Neural cell (in vitro differentiated cells): ENCODE data around the gene GMPR. TPM values are rescaled to one million over a fixed set of nuclear protein-coding genes. Genes with fewer than 3 reads are reported as not detected.

Experiments
- H2AFZ ChIP-seq: fragments of 200-600, 300-800 bp; sonication (generic), shearing (Covaris generic); 2 replicates; pipeline ENCODE4 v1.6.0; 2014; ENCODE audit warnings: low read depth, mild to moderate bottlenecking, antibody characterized with exemption, low read length, moderate library complexity
- H3F3A ChIP-seq: fragments of 200-600 bp; shearing (Covaris generic); 2 replicates; pipeline ENCODE4 v1.6.1; 2016; ENCODE audit warnings: mild to moderate bottlenecking, moderate library complexity, mixed read lengths, antibody characterized with exemption, low read length; ENCODE audit not compliant: insufficient read depth, poor library complexity, severe bottlenecking
- H3K27ac ChIP-seq: fragments of 200-600, 300-800 bp; sonication (generic), shearing (Covaris generic); 2 replicates; pipeline ENCODE4 v1.5.1; 2014; ENCODE audit warnings: mild to moderate bottlenecking, low read length, moderate library complexity
- H3K27me3 ChIP-seq: fragments of 300-800, 200-600 bp; sonication (generic), shearing (Covaris generic); 2 replicates; pipeline ENCODE4 v1.6.0; 2014; ENCODE audit warnings: mild to moderate bottlenecking, low read depth, low read length, moderate library complexity; ENCODE audit not compliant: insufficient read depth
- H3K36me3 ChIP-seq: fragments of 300-800, 200-600 bp; sonication (generic), shearing (Covaris generic); 2 replicates; pipeline ENCODE4 v1.5.1; 2014; ENCODE audit warnings: mild to moderate bottlenecking, antibody characterized with exemption, low read length, moderate library complexity; ENCODE audit not compliant: insufficient read depth
- H3K4me2 ChIP-seq: fragments of 300-800, 200-600 bp; sonication (generic), shearing (Covaris generic); 2 replicates; pipeline ENCODE4 v1.6.0; 2014; ENCODE audit warnings: mild to moderate bottlenecking, low read length
- H3K4me3 ChIP-seq: fragments of 300-800, 200-600 bp; sonication (generic), shearing (Covaris generic); 2 replicates; pipeline ENCODE4 v1.5.1; 2014; ENCODE audit warnings: mild to moderate bottlenecking, low read length, moderate library complexity
- H3K79me2 ChIP-seq: fragments of 200-600 bp; shearing (Covaris generic); replicated peaks from 2 replicates; pipeline ENCODE4 v1.6.0; 2014; ENCODE audit warnings: mild to moderate bottlenecking, low read length, moderate library complexity; ENCODE audit not compliant: insufficient read depth
- H3K9ac ChIP-seq: fragments of 300-800, 200-600 bp; sonication (generic), shearing (Covaris generic); 2 replicates; pipeline ENCODE4 v1.6.1; 2016; ENCODE audit warnings: mild to moderate bottlenecking, low read length, mixed read lengths
- H3K9me2 ChIP-seq: fragments of 200-600 bp; shearing (Covaris generic); 2 replicates; pipeline ENCODE4 v1.6.1; 2016; ENCODE audit warnings: mild to moderate bottlenecking, low read length, mixed read lengths; ENCODE audit not compliant: insufficient read depth
- H3K9me3 ChIP-seq: fragments of 200-600, 300-800 bp; sonication (generic), shearing (Covaris generic); 2 replicates; pipeline ENCODE4 v1.6.1; 2016; ENCODE audit warnings: mild to moderate bottlenecking, mixed run types, low read length, moderate library complexity, mixed read lengths
- H4K20me1 ChIP-seq: fragments of 200-600 bp; shearing (Covaris generic); 2 replicates; pipeline ENCODE4 v1.6.1; 2016; ENCODE audit warnings: mild to moderate bottlenecking, mixed run types; ENCODE audit not compliant: insufficient read depth
- EP300 ChIP-seq: fragments of 450-650 bp; conservative IDR thresholded peaks from 2 replicates; pipeline ENCODE4 v1.6.1; 2014; ENCODE audit warnings: antibody characterized with exemption, mild to moderate bottlenecking, moderate library complexity; ENCODE audit not compliant: poor library complexity, severe bottlenecking
- EZH2 ChIP-seq: fragments of 200-600, 300-800 bp; shearing (Covaris generic), sonication (generic); IDR thresholded peaks from 2 replicates; pipeline ENCODE4 v1.6.1; 2014; ENCODE audit warnings: antibody characterized with exemption, low read length, borderline replicate concordance, mild to moderate bottlenecking; ENCODE audit not compliant: insufficient read depth, poor library complexity, severe bottlenecking
- MXI1 ChIP-seq: fragments of 450-650 bp; conservative IDR thresholded peaks from 2 replicates; pipeline ENCODE4 v1.6.1; 2014; ENCODE audit warnings: antibody characterized with exemption, mild to moderate bottlenecking; ENCODE audit not compliant: poor library complexity, severe bottlenecking
- POLR2AphosphoS5 ChIP-seq: IDR thresholded peaks from 2 replicates; pipeline ENCODE4 v1.6.1; 2012
- RAD21 ChIP-seq: fragments of 450-650 bp; conservative IDR thresholded peaks from 2 replicates; pipeline ENCODE4 v1.6.1; 2014; ENCODE audit warnings: antibody characterized with exemption, mild to moderate bottlenecking, moderate library complexity
- SMC3 ChIP-seq: fragments of 450-650 bp; conservative IDR thresholded peaks from 2 replicates; pipeline ENCODE4 v1.6.1; 2014; ENCODE audit warnings: antibody characterized with exemption, mild to moderate bottlenecking, moderate library complexity; ENCODE audit not compliant: poor library complexity
- TAF1 ChIP-seq: IDR thresholded peaks from 2 replicates; pipeline ENCODE4 v1.6.1; 2012; ENCODE audit warnings: low read depth
- polyA plus RNA-seq: library from polyadenylated mRNA; depleted of rRNA; stranded (reverse); fragments of >200 nt; gene quantifications from 2 replicates; pipeline ENCODE4 v1.2.3, GENCODE V29; 2014
- TF ChIP-seq, protein P1 (sequence below): fragments of 450-650 bp; IDR thresholded peaks from 2 replicates; pipeline ENCODE4 v1.5.1; 2014; ENCODE audit warnings: antibody characterized with exemption, mild to moderate bottlenecking, moderate library complexity; ENCODE audit not compliant: poor library complexity, severe bottlenecking
- TF ChIP-seq, protein P2 (sequence below): IDR thresholded peaks from 2 replicates; pipeline ENCODE4 v1.6.1; 2012; ENCODE audit warnings: borderline replicate concordance

Gene GMPR
- polyA plus RNA-seq, 1 donor from 2014 or later = not detected

DNA sequence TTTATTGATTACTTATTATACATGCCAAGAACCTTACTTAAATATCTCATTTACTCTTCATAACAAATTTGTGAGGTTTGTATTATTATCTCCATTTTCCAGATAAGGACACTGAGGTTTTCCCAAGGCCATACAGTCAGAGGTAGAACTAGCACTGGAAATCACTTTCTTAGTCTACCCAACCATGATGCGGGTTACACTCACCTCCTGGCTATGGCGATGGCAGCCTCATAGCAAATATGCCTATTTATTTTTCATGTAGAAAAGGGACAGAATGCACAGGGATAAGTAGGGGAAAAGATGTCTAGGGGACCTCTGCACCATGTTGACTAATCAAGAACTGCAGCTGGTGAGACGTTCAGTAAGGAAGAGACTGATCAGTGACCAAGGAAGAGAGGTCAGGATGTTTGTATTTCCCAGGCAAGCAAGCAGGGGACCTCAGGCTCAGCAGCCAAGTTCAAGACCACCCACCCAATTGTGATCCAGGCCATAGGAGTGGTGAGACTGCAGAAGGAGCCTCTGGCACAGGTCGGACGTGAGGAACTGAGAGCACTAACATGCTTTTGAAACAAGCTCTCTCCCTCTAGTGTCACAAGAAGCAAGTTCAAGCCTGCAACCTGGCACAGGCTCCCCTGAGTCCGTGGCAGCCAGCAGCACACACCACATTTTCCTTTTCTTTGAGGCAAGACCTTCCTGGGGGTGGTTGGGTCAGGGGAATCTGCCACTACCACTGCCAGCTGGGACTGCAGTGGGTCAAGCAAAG, 97.8 kb downstream of the GMPR start:
- no peak overlapping the region for H3K9ac ChIP-seq
- H3K4me2 ChIP-seq = no peak overlapping the region
- H3K4me3 ChIP-seq = no peak overlapping the region
- H3K27ac ChIP-seq = no peak overlapping the region
- no peak for TF ChIP-seq EZH2
- TF ChIP-seq TAF1 = no peak
- TF ChIP-seq, protein P1, sequence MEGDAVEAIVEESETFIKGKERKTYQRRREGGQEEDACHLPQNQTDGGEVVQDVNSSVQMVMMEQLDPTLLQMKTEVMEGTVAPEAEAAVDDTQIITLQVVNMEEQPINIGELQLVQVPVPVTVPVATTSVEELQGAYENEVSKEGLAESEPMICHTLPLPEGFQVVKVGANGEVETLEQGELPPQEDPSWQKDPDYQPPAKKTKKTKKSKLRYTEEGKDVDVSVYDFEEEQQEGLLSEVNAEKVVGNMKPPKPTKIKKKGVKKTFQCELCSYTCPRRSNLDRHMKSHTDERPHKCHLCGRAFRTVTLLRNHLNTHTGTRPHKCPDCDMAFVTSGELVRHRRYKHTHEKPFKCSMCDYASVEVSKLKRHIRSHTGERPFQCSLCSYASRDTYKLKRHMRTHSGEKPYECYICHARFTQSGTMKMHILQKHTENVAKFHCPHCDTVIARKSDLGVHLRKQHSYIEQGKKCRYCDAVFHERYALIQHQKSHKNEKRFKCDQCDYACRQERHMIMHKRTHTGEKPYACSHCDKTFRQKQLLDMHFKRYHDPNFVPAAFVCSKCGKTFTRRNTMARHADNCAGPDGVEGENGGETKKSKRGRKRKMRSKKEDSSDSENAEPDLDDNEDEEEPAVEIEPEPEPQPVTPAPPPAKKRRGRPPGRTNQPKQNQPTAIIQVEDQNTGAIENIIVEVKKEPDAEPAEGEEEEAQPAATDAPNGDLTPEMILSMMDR = no peak
- TF ChIP-seq RAD21 = no peak
- no peaks in the 10 kb centered on the region for H3K27me3 ChIP-seq
- H4K20me1 ChIP-seq = no peaks in the 10 kb centered on the region
- no peaks in the 10 kb centered on the region for H3K9me3 ChIP-seq
- no peak overlapping the region for H2AFZ ChIP-seq
- no peaks in the 10 kb centered on the region for H3K36me3 ChIP-seq
- H3K9me2 ChIP-seq = no peaks in the 10 kb centered on the region
- no peaks in the 10 kb centered on the region for H3K79me2 ChIP-seq
- H3F3A ChIP-seq = no peaks in the 10 kb centered on the region

DNA sequence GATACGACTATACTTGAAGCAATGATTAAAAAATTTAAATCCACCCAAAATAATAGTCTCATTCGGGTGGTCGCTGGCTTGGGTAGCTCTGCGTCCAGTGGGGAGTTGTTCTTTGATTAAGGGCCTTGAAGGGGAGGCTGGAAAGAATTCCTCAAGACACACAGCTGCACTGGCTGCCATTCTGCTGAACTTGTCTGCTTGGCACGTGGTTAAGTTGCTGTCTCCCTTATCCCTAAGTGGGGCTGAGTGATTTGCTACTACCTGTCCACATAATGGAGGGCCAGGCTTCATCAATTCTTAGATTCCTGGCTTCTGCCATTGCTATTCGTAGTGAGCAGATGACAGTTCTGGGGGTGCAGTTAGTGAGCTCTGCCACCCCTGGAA, 98.5 kb downstream of the GMPR start:
- Histone ChIP-seq H3F3A (no peaks in the 10 kb centered on the region), H3K79me2 (no peaks in the 10 kb centered on the region), H3K9ac (no peak overlapping the region), H2AFZ (no peak overlapping the region), H3K27me3 (no peaks in the 10 kb centered on the region), H3K36me3 (no peaks in the 10 kb centered on the region), H3K27ac (no peak overlapping the region), H3K4me3 (no peak overlapping the region), H3K4me2 (no peak overlapping the region), H3K9me2 (no peaks in the 10 kb centered on the region), H4K20me1 (no peaks in the 10 kb centered on the region), H3K9me3 (no peaks in the 10 kb centered on the region)
- TF ChIP-seq MXI1 (no peak), POLR2AphosphoS5 (no peak), RAD21 (no peak), TAF1 (no peak)
- TF ChIP-seq, protein P1 = no peak

DNA sequence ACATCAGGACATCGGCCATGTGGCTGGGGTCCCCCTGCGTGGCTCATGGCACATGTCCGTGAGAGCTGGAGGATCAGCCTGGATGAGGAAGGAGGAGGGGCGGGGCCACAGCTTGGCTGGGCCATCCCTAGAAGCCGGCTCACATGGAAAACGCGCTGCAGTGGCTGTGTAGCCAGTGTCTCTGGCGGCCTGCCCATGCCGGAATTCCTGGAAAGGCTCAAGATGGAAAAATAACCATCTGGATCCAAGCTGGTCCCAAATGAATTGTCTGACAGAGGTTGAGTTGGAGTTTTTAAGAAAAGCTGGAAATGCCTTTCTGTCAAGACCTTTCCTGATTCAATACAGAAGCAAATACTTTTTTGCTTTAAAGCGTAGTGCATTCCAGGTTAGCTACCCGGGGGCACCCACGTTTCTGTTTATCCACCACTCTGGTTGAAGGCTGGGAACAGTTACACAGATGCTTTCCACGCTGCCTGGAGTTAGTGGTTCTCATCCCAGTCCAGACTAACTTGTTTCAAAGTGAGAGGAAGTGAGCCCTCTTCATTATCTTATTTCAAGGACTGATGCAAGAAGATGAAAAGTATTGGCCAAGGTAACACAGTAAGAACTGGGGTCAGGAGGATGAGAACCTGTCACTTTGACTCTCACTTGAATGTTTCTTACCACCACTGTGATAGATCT, 99.0 kb downstream of the GMPR start:
- Histone ChIP-seq H3K27me3 (no peaks in the 10 kb centered on the region), H3K9ac (no peak overlapping the region), H3K9me2 (no peaks in the 10 kb centered on the region), H3F3A (no peaks in the 10 kb centered on the region), H3K4me3 (no peak overlapping the region), H3K36me3 (no peaks in the 10 kb centered on the region), H3K4me2 (no peak overlapping the region), H3K79me2 (no peaks in the 10 kb centered on the region), H3K9me3 (no peaks in the 10 kb centered on the region), H3K27ac (no peak overlapping the region), H4K20me1 (no peaks in the 10 kb centered on the region), H2AFZ (no peak overlapping the region)
- TF ChIP-seq, protein P1 = no peak
- TF ChIP-seq POLR2AphosphoS5 (no peak), MXI1 (no peak), RAD21 (no peak), EP300 (no peak), TAF1 (no peak), SMC3 (no peak), EZH2 (no peak)
- TF ChIP-seq, protein P2, sequence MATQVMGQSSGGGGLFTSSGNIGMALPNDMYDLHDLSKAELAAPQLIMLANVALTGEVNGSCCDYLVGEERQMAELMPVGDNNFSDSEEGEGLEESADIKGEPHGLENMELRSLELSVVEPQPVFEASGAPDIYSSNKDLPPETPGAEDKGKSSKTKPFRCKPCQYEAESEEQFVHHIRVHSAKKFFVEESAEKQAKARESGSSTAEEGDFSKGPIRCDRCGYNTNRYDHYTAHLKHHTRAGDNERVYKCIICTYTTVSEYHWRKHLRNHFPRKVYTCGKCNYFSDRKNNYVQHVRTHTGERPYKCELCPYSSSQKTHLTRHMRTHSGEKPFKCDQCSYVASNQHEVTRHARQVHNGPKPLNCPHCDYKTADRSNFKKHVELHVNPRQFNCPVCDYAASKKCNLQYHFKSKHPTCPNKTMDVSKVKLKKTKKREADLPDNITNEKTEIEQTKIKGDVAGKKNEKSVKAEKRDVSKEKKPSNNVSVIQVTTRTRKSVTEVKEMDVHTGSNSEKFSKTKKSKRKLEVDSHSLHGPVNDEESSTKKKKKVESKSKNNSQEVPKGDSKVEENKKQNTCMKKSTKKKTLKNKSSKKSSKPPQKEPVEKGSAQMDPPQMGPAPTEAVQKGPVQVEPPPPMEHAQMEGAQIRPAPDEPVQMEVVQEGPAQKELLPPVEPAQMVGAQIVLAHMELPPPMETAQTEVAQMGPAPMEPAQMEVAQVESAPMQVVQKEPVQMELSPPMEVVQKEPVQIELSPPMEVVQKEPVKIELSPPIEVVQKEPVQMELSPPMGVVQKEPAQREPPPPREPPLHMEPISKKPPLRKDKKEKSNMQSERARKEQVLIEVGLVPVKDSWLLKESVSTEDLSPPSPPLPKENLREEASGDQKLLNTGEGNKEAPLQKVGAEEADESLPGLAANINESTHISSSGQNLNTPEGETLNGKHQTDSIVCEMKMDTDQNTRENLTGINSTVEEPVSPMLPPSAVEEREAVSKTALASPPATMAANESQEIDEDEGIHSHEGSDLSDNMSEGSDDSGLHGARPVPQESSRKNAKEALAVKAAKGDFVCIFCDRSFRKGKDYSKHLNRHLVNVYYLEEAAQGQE = no peak
